NCI-H1092 treated with DMSO at 0.1 percent for 48 hours (cell line): Measurements from ENCODE around the gene ADAT3.
A peak's percentile ranks its signal among the peaks of the same experiment; 100 is the strongest.

Experiments
- DNase-seq: peaks from one replicate; lab custom pipeline; 2025; lab: John Stamatoyannopoulos, UW

Gene ADAT3

DNA sequence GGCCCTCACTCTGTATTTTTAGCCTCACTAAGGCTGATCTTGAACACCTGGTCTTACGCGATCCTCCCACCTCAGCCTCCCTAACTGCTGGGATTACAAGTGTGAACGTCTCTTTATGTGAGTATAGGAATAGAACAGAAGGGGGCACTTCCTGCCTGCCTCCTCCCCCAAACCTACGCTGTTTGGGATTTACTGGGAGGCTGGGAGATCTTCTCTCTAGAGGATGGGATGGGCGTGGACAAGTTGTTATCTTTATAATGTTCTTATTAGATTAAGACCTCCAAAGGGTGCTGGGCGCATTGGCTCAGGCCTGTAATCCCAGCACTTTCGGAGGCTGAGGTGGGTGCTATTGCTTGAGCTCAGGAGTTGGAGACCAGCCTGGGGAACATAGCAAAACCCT lies 32.9 kb downstream of the ADAT3 start:
- no peak for DNase-seq

- no peak for DNase-seq
Measured at GRCh38 chr19:1941146-1942077, 36.2 kb downstream of the ADAT3 start, which contains the start of gene CSNK1G2. CSNK1G2 (plus strand) TSS chr19:1941172; CDS start chr19:1969773, 28,601 bp downstream.

DNA sequence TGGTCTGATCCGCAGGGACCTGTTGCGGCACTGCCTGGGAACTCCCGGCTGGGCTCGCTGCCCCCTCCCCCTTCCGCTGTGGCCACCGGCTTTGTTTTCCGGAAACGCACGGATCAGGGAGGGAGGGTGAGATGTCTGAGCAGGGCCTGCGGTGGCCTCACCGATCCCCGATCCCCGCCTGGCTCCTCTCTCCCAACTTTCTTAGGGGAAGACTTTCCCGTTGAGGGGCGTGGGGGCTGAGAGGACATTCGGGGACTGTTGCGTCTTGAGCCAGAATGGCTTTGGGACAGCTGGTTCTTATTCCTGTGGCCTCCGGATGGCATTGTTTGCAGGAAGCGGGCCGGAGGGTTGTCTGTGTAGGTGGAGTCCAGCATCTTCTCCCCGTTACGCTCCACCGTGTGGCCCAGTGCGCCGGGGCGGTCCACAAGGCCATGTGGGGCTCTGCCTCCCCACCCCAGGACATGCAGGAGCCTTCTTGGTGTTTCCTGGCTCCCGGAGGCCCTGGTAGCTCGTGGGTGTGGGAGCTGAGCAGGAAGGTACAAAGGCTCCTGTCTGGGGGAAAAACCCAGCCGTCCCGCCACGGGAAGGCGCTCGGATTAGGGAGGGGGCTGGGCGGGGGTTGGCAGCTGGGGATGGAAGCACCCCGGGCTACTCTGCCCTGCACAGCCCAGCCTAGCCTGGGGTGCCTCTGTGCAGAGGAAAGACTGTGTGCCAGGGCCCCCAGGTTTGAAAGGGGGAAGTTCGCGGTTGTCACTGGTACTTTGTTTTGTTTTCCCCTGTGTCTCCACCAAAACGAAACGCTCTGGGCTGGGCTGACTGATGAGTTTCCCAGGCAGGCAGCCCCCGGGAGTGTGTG lies 37.1 kb downstream of the ADAT3 start:
- peak; percentile 40 for DNase-seq

DNA sequence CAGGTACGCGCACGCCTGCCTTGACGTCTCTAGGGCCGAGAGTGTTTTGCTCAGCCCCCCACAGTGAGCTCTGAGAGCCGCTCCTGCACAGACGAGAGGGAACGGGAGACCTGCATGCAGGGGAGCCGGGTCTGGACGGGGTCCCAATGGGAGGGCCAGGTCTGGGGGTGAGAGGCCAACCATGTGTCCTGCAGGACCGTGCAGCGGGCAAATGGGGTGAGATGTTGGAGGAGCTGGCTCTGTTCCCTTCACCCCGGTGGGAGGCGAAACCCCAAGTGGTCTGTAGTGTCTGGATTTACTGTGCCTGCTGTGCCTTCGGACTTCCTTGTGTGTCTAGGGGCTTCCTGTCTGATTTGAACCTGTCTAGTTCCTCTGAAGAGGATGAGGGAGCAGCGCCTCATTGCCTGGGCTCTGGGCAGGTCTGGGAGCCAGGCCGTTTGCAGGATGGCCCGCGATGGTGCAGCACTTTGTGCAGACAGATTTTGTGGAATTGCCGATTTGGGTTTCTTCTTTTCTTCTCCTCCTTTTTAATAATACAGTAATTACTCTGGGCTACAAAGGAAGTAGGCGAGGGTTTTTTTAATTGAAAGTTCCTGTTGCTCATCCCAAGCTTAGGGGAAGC lies 37.8 kb downstream of the ADAT3 start:
- DNase-seq: no peak

DNA sequence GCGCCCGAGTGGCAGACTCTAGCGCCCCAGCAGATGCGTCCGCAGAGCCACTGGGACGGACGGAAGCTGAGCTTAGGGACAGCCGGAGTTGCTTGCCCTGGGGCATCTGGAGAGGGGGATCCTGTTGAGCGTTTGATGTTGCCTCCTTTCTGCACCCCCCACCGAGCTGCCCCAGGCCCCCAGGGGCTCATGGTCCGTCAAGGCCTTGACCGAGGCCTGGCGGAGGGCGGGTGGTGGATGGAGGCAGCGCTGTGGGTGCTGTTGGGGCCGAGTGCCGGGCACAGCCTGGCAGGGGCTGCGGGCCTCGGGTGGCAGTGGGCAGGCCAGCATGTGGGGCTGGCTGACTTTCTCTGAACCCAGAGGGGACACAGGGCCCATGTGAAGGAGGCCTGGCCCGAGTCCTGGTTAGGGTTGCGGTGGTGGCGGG lies 38.5 kb downstream of the ADAT3 start:
- no peak for DNase-seq

GRCh38 chr19:1944088-1944915 lies 39.1 kb downstream of the ADAT3 start:
- no peak for DNase-seq

- no peak for DNase-seq
Measured at GRCh38 chr19:1944916-1945561, 39.8 kb downstream of the ADAT3 start.

DNA sequence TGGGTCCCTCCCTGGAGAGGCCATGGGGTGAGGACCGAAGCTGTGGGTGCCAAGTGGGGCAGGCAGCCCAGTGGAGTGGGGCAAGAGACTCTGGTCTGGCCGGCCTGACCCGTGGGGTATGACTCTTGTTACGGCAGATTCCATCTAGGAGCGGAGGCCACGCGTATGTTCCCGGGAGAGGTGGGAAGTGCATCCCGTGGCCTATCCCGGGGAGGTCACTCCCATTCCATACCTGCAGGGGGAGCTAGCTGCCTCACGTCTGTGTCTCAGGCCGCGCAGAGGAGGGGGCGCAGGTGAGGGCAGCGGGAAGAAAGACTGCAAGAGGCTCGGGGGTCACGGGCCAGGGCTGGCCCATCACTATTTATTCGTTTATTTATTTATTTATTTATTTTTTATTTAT lies 40.7 kb downstream of the ADAT3 start:
- DNase-seq: no peak

GRCh38 chr19:1947651-1948209 lies 42.5 kb downstream of the ADAT3 start:
- no peak for DNase-seq

DNA sequence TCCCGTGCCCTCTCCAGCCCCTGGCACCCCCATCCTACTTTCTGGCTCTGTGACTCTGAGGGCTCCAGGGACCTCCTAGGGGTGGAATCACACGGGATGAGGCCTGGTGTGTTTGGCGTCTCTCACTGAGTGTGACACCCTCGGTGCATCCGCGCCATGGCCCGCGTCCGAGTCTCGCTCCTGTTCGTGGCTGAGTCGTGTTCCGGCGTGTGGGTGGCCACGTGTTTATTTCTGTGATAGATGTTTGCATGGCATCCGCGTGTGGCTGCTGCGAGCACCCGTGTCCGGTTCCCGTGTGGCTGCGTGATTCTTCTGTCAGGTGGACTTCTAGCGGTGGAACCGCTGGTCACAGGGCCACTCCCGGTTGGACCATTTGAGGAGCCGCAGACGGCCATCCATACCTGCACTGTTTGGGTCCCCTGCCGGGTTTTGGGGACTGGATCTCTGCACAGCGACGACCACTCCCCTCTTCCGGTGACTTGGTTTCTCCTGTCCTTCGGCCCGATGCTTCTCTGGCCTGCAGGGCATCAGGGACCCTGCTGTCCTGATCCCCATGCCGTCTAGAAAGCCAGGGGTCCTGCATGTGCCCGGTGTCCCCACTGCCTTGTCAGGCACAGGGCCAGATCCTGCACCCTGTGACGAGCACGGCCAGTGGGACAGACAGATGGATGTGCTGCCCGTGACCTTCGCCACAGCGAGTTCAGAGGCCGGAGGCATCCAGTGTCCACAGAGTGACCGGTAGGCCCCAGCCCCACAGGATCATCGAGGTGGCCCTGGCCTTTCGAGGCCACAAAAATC lies 44.3 kb downstream of the ADAT3 start:
- DNase-seq: no peak

DNA sequence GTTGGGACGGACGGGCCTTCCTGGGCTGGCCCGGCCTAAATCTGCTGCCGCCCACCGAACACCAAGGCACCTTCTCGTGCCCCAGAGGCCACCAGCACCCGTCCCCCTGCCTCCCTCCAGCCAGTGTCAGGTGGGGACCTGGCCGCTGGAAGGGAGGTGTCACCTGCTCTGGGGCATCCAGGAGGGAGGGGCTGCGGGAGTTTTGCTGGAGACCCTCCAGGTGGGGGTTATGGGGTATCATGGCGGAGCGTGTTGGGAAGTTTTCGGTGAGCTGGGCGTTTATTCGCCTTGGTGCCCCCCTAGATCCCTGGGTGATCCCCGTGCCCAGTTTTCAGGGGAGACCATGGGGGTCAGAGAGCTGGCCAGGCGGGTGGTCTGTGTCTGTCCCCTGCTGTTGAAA lies 45.4 kb downstream of the ADAT3 start:
- no peak for DNase-seq

GRCh38 chr19:1952635-1953034 lies 47.4 kb downstream of the ADAT3 start:
- no peak for DNase-seq

GRCh38 chr19:1953037-1953436 lies 47.8 kb downstream of the ADAT3 start:
- DNase-seq: no peak

DNA sequence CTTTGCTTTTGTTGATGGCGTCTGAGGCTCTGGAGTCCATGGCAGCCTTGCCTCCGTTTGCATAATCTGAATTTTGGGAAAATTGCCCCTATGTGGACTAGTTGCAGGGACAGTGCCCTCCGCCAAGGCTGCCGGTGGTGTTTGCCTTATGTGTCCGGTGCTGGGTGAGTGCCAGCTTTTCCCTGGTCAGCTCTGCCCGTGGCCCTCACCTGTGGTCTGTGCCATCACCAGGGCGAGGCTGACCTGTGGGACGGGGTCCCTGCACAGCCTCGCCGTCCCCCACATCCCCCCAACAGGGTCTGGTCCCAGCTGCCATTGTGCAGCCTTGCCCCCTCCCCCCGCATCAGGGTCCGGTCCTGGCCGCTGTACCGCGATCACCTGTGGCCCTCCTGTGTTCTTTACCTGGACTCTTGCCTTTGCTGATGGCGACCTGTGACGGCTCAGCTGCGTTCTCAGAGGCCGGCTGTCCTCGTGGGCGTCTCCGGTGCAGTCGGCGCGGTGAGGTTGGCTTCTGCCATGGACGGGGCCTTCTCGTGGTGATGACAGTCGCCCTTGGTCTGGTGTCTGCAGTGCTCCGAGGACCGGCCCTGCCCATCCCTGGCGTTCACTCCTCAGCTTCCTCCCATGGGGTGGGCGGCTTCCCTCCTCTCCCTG lies 48.4 kb downstream of the ADAT3 start:
- no peak for DNase-seq

DNA sequence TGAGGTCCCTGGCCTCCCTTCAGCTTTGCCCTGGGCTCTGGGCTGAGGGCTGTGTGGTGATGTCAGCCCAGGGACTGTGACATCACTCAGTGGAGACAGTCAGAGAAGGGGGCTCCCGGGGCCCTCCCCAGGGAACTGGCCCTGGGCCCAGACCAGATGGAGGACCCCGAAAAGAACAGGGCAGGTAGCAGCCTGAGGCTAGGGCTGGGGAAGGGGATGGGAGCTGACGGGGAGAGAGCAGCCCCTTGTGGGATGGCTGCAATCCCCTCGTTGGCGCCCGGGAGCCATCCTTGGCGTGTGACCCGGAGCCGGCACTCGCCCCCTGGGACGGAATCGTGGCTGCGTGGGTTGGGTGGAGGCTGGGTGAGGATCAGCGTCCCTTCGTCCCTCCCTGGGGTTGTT lies 49.3 kb downstream of the ADAT3 start:
- DNase-seq: no peak

- DNase-seq: no peak
Measured at GRCh38 chr19:1955171-1956121, 50.2 kb downstream of the ADAT3 start.

DNA sequence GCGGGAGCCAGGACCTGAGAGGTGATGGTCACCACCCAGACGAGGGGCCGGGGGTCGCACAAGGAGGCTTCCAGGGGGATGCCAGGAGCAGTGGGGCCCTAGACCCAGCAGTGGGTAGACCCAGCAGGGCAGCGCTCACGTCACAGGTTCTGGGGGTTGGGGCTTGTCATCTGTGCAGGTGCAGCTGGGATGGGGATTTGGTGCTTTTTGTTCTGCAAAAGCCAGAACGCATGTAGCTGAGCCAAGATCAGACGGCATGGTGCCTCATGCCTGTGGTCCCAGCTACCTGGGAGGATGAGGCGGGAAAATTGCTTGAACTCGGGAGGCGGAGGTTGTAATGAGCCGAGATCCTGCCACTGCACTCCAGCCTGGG lies 50.9 kb downstream of the ADAT3 start:
- no peak for DNase-seq

DNA sequence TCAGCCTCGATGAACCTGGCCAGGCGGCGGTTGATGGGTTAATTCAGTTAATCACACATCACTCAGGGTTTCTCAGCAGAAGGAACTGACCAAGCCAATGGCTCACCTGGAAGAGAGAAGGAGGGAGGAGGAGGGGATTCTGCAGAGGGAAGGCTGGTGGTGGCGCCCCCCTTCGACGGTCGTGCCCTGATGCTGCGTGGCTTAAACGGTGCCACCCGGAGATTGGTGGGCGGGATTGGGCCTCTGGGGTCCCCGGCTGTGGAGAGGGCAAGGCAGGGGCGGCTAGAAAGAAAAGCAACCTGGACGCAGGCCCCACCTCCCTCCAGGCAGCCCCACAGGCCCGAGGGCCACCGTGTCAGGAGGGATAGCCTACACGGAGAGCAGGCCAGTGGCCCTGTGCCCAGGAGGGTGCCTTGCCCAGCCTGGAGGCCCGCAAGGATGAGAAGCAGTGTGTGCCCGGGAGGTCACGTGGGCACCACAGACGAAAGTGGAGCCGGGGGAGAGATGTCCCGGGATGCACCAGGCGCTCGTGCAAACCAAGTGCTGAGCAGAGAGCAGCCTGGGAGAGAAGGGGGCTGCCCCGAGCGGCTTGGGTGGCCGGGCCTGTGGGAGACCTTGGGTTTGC lies 51.8 kb downstream of the ADAT3 start:
- no peak for DNase-seq
